Right ventricle myocardium superior (tissue), 1 donor: ENCODE results near the gene DIS3L. TPM values are rescaled to one million over a fixed set of nuclear protein-coding genes. Genes with fewer than 3 reads are reported as not detected.
"Not testable (repeated sequence)": the region's sequence is repeated elsewhere in the genome, so short reads cannot be mapped to it uniquely, and the experiment has no call there.

Experiments
- ATAC-seq: fragments of 200-7000 bp; cut with Tn5 transposase; one replicate; pipeline ENCODE4 v1.9.1; 2020; ENCODE audit warnings: mild to moderate bottlenecking; ENCODE audit not compliant: poor library complexity
- DNase-seq: peaks from one replicate; pipeline ENCODE4 v3.0.0-alpha.2; 2020
- intact Hi-C: fragments of 100-400 bp; cut with DNase I; formaldehyde crosslinking; loops from one replicate; pipeline ENCODE4 v1.11.2; 2022
- total RNA-seq: library from RNA; stranded (reverse); fragmentation: NEBNext Ultra II Directional; extraction: Animal tissue kit (Norgen Biotek cat#: 25700); gene quantifications from one replicate; pipeline ENCODE4 v1.2.1, GENCODE V29; 2021
- donor health status: DM: no; HTN: yes; CAD: no; lungs with severe emphysema.

Gene DIS3L
- total RNA-seq, 1 donor from 2014 or later, result 40.1 TPM

- no peak for ATAC-seq
- intact Hi-C loops, result loop anchor here (5.0 kb wide), 1 partner anchor 378 kb away; no protein-coding TSS in a partner anchor
Measured at GRCh38 chr15:66294932-66295235, 1.5 kb downstream of the DIS3L start.

GRCh38 chr15:66296186-66296585 is 2.8 kb downstream of the DIS3L start:
- intact Hi-C loops, result no loop called here
- ATAC-seq (no peak), DNase-seq (no peak)

More at GRCh38 chr15:66294932-66295235, 1.5 kb downstream of the DIS3L start:
- no peak for DNase-seq

- no peak for ATAC-seq
- intact Hi-C loops, result no loop called here
- DNase-seq, result no peak
Measured at GRCh38 chr15:66298803-66299251, 5.5 kb downstream of the DIS3L start.

GRCh38 chr15:66302489-66303278 is 9.3 kb downstream of the DIS3L start:
- ATAC-seq (no peak), DNase-seq (no peak)
- intact Hi-C loops, result no loop called here

- DNase-seq, ATAC-seq, intact Hi-C loops: not testable (repeated sequence)
Measured at GRCh38 chr15:66304425-66304824, 11.1 kb downstream of the DIS3L start.

GRCh38 chr15:66306381-66306780 is 13.0 kb downstream of the DIS3L start:
- ATAC-seq (no peak), DNase-seq (no peak)
- intact Hi-C loops, result no loop called here

GRCh38 chr15:66308531-66308930 is 15.2 kb downstream of the DIS3L start:
- intact Hi-C loops, result no loop called here
- ATAC-seq (no peak), DNase-seq (no peak)

GRCh38 chr15:66309828-66310227 is 16.5 kb downstream of the DIS3L start:
- no peak for DNase-seq
- intact Hi-C loops, result no loop called here
- ATAC-seq, result no peak

GRCh38 chr15:66310786-66311185 is 17.4 kb downstream of the DIS3L start:
- intact Hi-C loops, result no loop called here
- no peak for ATAC-seq
- no peak for DNase-seq

GRCh38 chr15:66312144-66312543 is 18.8 kb downstream of the DIS3L start:
- ATAC-seq (no peak), DNase-seq (no peak)
- intact Hi-C loops, result no loop called here

- no peak for ATAC-seq
- no peak for DNase-seq
- intact Hi-C loops, result no loop called here
Measured at GRCh38 chr15:66323312-66323928, 30.1 kb downstream of the DIS3L start.

GRCh38 chr15:66326051-66326450 is 32.7 kb downstream of the DIS3L start:
- no peak for ATAC-seq
- DNase-seq, result no peak
- intact Hi-C loops, result no loop called here

- ATAC-seq (no peak), DNase-seq (no peak)
- intact Hi-C loops, result no loop called here
Measured at GRCh38 chr15:66327736-66328135, 34.4 kb downstream of the DIS3L start.

- intact Hi-C loops, result no loop called here
- DNase-seq, result no peak
- ATAC-seq, result no peak
Measured at GRCh38 chr15:66328771-66329170, 35.4 kb downstream of the DIS3L start.

- ATAC-seq, DNase-seq, intact Hi-C loops: not testable (repeated sequence)
Measured at GRCh38 chr15:66348530-66348929, 55.2 kb downstream of the DIS3L start.

- no peak for DNase-seq
- no peak for ATAC-seq
- intact Hi-C loops, result no loop called here
Measured at GRCh38 chr15:66356077-66356358, 62.6 kb downstream of the DIS3L start.

- intact Hi-C loops, result no loop called here
- DNase-seq (peak; percentile 98), ATAC-seq (peak; percentile 99)
Measured at GRCh38 chr15:66356359-66357236, 63.2 kb downstream of the DIS3L start, which contains the start of gene TIPIN. Gene TIPIN, minus strand, starts transcription at chr15:66356685. Its CDS starts 3,738 bp downstream, at chr15:66352947.

GRCh38 chr15:66359740-66360139 is 66.4 kb downstream of the DIS3L start:
- ATAC-seq (no peak), DNase-seq (no peak)
- intact Hi-C loops, result no loop called here

- DNase-seq, intact Hi-C loops, ATAC-seq: not testable (repeated sequence)
Measured at GRCh38 chr15:66361745-66362460, 68.5 kb downstream of the DIS3L start.
